Neural crest cell (in vitro differentiated cells): Measurements from ENCODE around the gene TNNT3. TPM values are rescaled to one million over a fixed set of nuclear protein-coding genes. Genes with fewer than 3 reads are reported as not detected.

Experiments
- DNase-seq: peaks from one replicate; pipeline ENCODE4 v3.0.0; 2021; ENCODE audit warnings: low read depth, mixed read lengths, low spot score
- H3K27ac Mint-ChIP-seq: one replicate; pipeline ENCODE4 v1.8.0; 2021; ENCODE audit warnings: mild to moderate bottlenecking, mixed read lengths; ENCODE audit not compliant: unreplicated experiment
- H3K27me3 Mint-ChIP-seq: 2 replicates; pipeline ENCODE4 v1.8.0; 2021; ENCODE audit warnings: low read depth, mild to moderate bottlenecking, mixed read lengths
- H3K36me3 Mint-ChIP-seq: 2 replicates; pipeline ENCODE4 v1.8.0; 2021; ENCODE audit warnings: low read depth, mild to moderate bottlenecking, mixed read lengths
- H3K4me1 Mint-ChIP-seq: 2 replicates; pipeline ENCODE4 v1.8.0; 2021; ENCODE audit warnings: mixed read lengths
- H3K4me3 Mint-ChIP-seq: one replicate; pipeline ENCODE4 v1.8.0; 2021; ENCODE audit warnings: mild to moderate bottlenecking, mixed read lengths
- H3K9me3 Mint-ChIP-seq: 2 replicates; pipeline ENCODE4 v1.8.0; 2021; ENCODE audit warnings: mixed read lengths
- total RNA-seq: library from RNA; stranded (reverse); gene quantifications from 2 replicates; pipeline ENCODE4 v1.2.1, GENCODE V29; 2021
- TF ChIP-seq, protein P1 (sequence below): fragments of 200-600 bp; sonication (generic); conservative IDR thresholded peaks from 2 replicates; pipeline ENCODE4 v1.5.0; 2021; ENCODE audit warnings: antibody characterized with exemption, mild to moderate bottlenecking

TNNT3 gene
- total RNA-seq, 1 donor from 2014 or later = not detected

DNA sequence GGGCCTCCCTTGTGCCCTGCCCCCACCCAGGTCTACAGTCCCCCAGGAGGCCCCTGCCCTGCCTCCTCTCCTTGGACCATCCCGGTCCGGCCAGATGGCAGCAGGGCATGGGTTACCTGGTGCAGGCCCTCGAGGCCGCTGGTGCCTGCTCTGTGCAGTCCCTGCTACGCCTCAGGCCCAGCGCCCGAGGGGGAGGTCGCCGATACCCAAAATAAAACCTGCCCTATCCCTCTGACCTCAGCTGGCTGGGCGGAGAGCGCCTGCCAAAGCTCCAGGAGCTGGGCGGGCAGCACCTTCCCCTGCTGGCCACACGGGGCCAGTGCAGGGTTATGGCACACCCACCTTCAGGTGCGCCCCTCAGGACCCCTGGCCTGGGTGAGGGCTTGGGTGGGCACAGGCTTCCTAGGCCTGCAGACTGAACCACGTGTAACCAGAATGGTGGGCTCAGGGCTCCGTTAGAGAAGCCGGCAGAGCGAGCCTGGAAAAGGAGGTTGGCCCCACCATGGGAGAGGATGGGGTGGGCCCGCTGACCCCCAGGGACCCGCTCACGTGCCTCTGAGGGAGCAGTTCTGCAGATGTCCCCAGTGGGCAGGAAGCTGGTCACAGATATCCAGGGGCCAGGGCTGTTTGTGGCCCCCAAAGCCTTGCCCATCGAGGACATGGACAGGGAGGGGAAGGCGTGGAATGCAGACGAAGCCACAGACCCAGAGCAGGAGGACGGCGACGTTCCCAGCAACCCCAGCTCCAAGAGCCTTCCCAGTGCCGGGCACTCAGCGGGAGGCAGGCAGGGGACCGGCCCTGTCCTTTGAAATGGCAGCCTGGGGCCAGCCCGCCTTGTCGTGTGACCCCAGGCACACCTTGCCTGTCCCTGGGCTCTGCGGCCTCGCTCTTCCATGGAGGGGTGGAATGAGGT is 1.7 kb upstream of the TNNT3 start:
- TF ChIP-seq, protein P1, sequence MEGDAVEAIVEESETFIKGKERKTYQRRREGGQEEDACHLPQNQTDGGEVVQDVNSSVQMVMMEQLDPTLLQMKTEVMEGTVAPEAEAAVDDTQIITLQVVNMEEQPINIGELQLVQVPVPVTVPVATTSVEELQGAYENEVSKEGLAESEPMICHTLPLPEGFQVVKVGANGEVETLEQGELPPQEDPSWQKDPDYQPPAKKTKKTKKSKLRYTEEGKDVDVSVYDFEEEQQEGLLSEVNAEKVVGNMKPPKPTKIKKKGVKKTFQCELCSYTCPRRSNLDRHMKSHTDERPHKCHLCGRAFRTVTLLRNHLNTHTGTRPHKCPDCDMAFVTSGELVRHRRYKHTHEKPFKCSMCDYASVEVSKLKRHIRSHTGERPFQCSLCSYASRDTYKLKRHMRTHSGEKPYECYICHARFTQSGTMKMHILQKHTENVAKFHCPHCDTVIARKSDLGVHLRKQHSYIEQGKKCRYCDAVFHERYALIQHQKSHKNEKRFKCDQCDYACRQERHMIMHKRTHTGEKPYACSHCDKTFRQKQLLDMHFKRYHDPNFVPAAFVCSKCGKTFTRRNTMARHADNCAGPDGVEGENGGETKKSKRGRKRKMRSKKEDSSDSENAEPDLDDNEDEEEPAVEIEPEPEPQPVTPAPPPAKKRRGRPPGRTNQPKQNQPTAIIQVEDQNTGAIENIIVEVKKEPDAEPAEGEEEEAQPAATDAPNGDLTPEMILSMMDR = peak; percentile 50
- Mint-ChIP-seq H3K4me1 (no peaks in the 10 kb centered on the region), H3K4me3 (no peak overlapping the region), H3K27ac (no peak overlapping the region), H3K9me3 (peaks cover 7% of the 10 kb centered on the region), H3K36me3 (peaks cover 2% of the 10 kb centered on the region), H3K27me3 (no peaks in the 10 kb centered on the region)
- DNase-seq = no peak

DNA sequence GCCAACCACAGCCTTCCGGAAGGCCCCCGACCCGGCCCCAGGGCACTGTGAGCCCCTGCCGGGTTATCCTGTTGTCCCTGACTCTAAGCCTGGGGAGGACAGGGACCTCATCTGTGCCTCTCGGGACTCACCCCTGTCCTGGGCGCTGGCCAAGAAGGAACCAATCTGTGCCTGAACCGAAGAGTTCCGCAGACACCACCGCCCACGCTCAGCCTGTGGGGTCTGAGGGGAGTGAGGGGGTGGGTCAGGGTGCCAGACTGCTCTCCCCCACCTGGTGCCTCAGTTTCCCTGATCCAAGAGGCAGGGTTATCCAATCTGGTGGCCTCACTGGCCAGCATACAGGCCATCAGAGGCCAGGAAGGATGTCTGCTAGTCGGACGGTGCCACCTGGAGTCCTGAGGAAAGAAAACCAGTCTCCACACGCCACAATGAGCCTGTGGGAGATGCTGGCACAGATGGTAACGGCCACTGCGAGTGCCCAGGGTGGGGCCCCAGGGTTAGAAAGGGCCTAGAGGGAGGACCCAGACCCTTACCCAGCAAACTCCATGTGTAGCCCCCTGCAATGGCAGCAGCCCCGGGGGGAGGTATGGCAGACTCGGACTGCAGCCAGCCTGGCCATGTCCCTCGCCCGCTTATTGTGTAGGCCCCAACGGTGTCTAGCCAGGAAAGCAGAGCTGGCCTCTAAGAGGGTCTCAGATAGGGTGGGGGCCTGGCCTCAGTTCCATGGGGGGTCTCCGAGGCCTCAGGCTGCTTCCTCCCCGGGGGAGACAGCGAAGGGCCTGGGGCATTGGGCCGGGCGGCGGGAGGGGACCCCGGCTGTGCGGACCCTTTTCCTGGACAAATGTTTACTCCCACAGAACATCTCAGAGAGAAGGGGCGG is 827 bp upstream of the TNNT3 start:
- Mint-ChIP-seq H3K4me3 (no peak overlapping the region), H3K4me1 (no peaks in the 10 kb centered on the region), H3K27me3 (no peaks in the 10 kb centered on the region), H3K27ac (no peak overlapping the region), H3K36me3 (peaks cover 2% of the 10 kb centered on the region), H3K9me3 (peaks cover 7% of the 10 kb centered on the region)
- DNase-seq = no peak
- TF ChIP-seq, protein P1 = no peak

DNA sequence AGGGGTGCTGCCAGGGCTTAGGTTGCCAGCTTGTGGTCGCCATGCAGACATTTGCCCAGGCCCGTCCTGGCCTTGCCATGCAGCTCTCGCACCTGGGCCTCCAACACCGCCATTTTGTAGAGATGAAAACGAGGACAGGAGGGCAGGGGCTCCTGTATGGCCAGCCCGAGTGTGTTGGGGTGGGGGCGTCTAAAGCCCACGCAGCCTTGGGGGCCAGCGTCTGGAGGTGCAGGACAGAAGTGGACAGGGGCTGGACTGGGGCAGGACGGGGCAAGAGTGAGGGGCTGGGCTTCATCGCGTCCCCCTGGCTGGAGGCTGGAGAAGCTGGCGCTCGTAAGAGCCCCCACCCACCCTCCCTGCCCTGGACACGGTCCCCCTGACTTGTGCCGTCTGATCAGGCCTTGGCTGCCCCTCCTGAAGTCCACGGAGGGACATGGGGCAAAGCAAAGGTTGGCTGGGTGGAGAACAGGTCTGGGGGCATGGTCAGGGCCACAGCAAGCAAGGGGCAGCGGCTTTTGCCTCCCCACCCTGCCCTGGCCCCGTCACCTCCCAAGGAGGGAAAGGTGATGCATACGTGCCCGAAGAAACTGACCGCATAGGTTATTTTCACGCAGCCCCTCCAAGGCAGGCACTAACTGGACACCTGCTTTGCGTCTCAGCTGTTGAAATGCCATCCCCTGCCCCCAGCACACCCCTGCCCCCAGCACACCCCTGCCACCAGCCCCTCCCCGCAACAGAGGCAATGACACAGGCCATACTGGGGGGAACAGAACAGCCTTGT is 815 bp downstream of the TNNT3 start:
- TF ChIP-seq, protein P1 = no peak
- Mint-ChIP-seq H3K36me3 (no peaks in the 10 kb centered on the region), H3K4me3 (no peak overlapping the region), H3K27me3 (no peaks in the 10 kb centered on the region), H3K4me1 (no peaks in the 10 kb centered on the region), H3K27ac (no peak overlapping the region), H3K9me3 (no peaks in the 10 kb centered on the region)
- no peak for DNase-seq

DNA sequence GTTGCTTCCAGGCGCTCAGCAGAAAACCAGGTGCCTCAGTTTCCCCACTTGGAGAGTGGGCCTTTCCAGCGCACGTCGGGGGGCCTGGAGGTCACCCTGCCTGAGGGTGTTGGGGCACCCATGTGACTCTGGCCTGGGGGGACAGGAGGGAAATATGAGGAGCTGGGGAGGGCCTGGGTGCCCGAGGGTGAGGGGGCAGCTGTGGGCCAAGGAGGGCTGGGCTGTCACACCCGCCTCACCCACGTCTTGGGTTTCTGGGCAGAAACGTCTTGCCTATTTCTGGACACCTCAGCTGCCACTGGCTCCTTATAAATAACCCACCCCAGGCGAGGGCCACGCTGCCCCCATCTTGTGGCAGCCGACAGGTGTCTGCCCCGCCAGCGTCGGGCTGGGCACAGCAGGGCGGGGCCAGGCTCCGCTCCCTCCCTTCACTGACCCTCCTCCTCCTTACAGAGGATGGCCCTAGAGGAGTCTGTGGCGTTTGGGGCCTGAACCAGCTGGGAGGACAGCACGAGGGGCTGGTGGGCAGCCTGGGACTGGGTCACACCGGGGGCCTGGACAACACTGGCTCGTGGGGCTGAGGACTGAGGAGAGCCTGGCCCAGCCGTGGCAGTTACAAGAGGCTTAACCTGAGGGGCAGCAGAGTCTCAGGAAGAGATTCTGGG is 1.5 kb downstream of the TNNT3 start:
- Mint-ChIP-seq H3K36me3 (no peaks in the 10 kb centered on the region), H3K27ac (no peak overlapping the region), H3K27me3 (no peaks in the 10 kb centered on the region), H3K4me1 (no peaks in the 10 kb centered on the region), H3K9me3 (no peaks in the 10 kb centered on the region), H3K4me3 (no peak overlapping the region)
- DNase-seq = no peak
- TF ChIP-seq, protein P1 = no peak
